Tibial artery (tissue), 4 donors: ENCODE data around the gene RNU1-2.
"Not testable (repeated sequence)": the region's sequence is repeated elsewhere in the genome, so short reads cannot be mapped to it uniquely, and the experiment has no call there.

ENCODE experiments used
- DNase-seq, 2 donors: peaks; one replicate each; pipeline ENCODE4 v3.0.0-alpha.2; 2019
- H3K27ac ChIP-seq, 2 donors: fragments of 200-600 bp; sonication (generic) in 1 of 2; 1 replicate in 1 of 2; 2 replicates in 1 of 2; pipeline ENCODE4 v1.5.1; 2018 to 2019; ENCODE audit warnings: mild to moderate bottlenecking in 1 of 2
- H3K27me3 ChIP-seq, 2 donors: fragments of 200-600 bp; sonication (generic) in 1 of 2; one replicate each; pipeline versions ENCODE4 v1.5.1 to v1.6.0; 2016 to 2019
- H3K36me3 ChIP-seq, 3 donors: fragments of 200-600 bp; sonication (generic) in 2 of 3; one replicate each; pipeline ENCODE4 v1.5.1; 2016 to 2019; ENCODE audit warnings: mild to moderate bottlenecking in 2 of 3
- H3K4me1 ChIP-seq, 4 donors: fragments of 200-600 bp; sonication (generic) in 2 of 4; 1 replicate in 3 of 4; 2 replicates in 1 of 4; pipeline ENCODE4 v1.5.1; 2016 to 2019
- H3K4me3 ChIP-seq, 2 donors: fragments of 200-600 bp; sonication (generic) in 1 of 2; 1 replicate in 1 of 2; 2 replicates in 1 of 2; pipeline ENCODE4 v1.5.1; 2018 to 2019; ENCODE audit warnings: mild to moderate bottlenecking in 2 of 2
- H3K9me3 ChIP-seq, 3 donors: fragments of 200-600 bp; sonication (generic) in 1 of 3; one replicate each; pipeline ENCODE4 v1.5.1; 2016 to 2019
- intact Hi-C: fragments of 100-400 bp; cut with DNase I; formaldehyde crosslinking; loops from one replicate; pipeline ENCODE4 v1.15.0; 2023; ENCODE audit warnings: low total_unique reads
- TF ChIP-seq, protein P1 (sequence below), 2 experiments: fragments of 200-600 bp in 1 of 2; fragments of 450-650 bp in 1 of 2; IDR thresholded peaks; one replicate each; pipeline ENCODE4 v1.5.1; 2017 to 2019; ENCODE audit warnings: antibody characterized with exemption in 2 of 2, mild to moderate bottlenecking in 1 of 2, moderate library complexity in 1 of 2

The RNU1-2 gene

DNA sequence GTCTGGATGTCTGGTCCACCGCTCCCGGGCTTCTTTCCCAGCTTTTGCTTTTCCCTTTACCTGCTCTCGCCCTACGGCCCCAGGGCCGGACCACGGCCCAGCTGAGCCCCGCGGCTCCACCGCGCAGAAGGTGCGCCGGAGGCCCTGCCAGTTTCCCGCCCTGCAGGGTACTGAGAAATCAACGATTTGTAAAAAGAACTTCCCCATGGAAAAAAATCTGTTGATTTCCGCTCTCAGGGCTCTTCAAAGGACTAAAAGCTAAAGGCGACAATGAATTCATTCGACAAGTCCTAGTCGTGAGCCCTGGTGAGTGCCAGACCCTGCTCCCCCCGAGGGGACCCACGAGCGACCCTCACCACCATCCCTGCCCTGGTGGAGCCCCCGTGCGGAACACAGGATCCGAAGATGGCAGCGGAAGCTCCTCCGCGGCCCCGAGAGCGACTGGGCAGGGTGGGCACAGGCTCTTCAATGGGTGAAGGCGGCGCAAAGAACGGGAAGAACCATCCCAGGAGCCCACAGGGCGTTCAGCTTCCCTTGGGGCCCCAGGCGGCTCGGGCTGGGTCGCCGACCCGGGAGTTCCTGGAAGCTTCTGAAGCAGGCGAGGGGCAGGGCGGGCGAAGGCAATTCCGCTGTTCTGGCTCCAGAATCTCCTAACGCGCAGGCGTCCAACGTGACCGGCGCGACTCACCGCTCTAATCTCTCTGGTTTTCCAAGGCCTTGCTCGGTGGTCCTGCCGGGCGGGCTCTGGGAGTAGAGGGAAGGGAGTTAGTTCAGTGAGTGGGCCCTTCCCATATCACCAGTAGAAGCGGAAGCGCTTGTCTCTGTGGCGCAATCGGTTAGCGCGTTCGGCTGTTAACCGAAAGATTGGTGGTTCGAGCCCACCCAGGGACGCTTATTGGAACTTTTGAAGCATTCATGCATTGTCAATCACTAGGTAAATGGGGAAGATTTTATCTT is 6.6 kb upstream of the RNU1-2 start:
- Histone ChIP-seq H3K27me3 (peaks cover 0 to 2% of the 10 kb centered on the region in 2 donors), H3K27ac (peak overlapping the region; percentile 81 to 85), H3K9me3 (no peaks in the 10 kb centered on the region), H3K36me3 (no peaks in the 10 kb centered on the region), H3K4me3 (peak overlapping the region; percentile 55 to 62), H3K4me1 (peaks cover 0 to 10% (median 6%) of the 10 kb centered on the region in 4 donors)
- DNase-seq: peak; percentile 82 to 92
- TF ChIP-seq, protein P1, sequence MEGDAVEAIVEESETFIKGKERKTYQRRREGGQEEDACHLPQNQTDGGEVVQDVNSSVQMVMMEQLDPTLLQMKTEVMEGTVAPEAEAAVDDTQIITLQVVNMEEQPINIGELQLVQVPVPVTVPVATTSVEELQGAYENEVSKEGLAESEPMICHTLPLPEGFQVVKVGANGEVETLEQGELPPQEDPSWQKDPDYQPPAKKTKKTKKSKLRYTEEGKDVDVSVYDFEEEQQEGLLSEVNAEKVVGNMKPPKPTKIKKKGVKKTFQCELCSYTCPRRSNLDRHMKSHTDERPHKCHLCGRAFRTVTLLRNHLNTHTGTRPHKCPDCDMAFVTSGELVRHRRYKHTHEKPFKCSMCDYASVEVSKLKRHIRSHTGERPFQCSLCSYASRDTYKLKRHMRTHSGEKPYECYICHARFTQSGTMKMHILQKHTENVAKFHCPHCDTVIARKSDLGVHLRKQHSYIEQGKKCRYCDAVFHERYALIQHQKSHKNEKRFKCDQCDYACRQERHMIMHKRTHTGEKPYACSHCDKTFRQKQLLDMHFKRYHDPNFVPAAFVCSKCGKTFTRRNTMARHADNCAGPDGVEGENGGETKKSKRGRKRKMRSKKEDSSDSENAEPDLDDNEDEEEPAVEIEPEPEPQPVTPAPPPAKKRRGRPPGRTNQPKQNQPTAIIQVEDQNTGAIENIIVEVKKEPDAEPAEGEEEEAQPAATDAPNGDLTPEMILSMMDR (IDR thresholded peaks at IDR 0.05): no peak
- intact Hi-C loops: no loop called here

DNA sequence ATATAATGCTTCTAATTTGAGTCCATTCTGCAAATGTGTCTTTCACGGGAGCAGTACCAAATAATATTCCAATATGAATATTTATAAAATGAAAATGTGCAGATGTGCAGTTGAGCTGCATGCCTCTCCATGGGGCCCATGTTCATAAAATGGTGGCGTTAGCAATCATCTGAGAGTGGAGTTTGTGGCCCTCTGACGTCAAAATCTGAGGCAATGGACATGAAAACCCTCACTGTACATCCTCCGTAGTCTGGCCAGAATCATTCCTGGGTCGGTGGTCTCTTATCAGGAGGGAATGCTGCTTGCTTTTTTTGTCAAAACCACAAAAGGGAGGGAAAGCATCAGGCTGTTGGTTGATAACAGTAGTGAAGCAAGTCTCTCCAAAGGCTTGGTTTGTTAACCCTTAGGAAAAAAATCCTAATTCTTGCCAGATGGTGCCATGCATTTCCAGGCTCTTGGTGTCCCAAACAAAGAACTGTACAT is 5.2 kb upstream of the RNU1-2 start:
- intact Hi-C loops, H3K27me3 ChIP-seq, H3K4me1 ChIP-seq, DNase-seq, H3K36me3 ChIP-seq, H3K4me3 ChIP-seq, H3K27ac ChIP-seq, H3K9me3 ChIP-seq: not testable (repeated sequence)

DNA sequence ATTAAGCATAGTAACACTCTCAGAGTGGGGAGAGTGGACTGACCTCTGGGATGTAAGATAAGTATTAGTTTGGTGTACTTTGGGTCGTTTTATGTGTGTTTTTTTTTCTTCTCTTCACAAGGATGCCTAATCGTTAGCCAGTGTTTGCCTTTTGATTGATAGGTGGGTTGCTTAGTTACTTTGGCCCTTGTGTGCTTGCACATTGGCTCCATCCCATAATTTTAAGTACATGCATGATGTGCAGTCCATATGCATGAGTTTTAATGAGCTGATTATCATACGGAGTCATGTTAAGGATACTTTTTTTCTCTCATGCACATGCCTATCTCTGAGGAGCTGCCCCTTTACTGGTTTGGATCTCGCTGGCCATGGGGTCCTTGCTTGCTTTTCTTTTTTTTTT is 4.7 kb upstream of the RNU1-2 start:
- DNase-seq, intact Hi-C loops, H3K4me1 ChIP-seq, H3K9me3 ChIP-seq, H3K27ac ChIP-seq, H3K27me3 ChIP-seq, H3K4me3 ChIP-seq, H3K36me3 ChIP-seq: not testable (repeated sequence)

GRCh38 chr1:16892978-16893525 is 2.7 kb upstream of the RNU1-2 start:
- H3K4me1 ChIP-seq: peaks cover 0 to 18% (median 9%) of the 10 kb centered on the region in 4 donors
- intact Hi-C loops, H3K36me3 ChIP-seq, H3K9me3 ChIP-seq, H3K27ac ChIP-seq, H3K27me3 ChIP-seq, H3K4me3 ChIP-seq, DNase-seq: not testable (repeated sequence)

- H3K27ac ChIP-seq, H3K36me3 ChIP-seq, H3K27me3 ChIP-seq, H3K9me3 ChIP-seq, H3K4me3 ChIP-seq, intact Hi-C loops: not testable (repeated sequence)
- H3K4me1 ChIP-seq: peaks cover 0 to 15% (median 8%) of the 10 kb centered on the region in 4 donors
- DNase-seq: peak in 1 of 2 donors; percentile 61
These were observed 2.0 kb upstream of the RNU1-2 start for GRCh38 chr1:16893796-16894195.

GRCh38 chr1:16894338-16894737 is 1.4 kb upstream of the RNU1-2 start:
- not testable (repeated sequence) for H3K4me3 ChIP-seq

GRCh38 chr1:16895233-16895597 is 565 bp upstream of the RNU1-2 start:
- H3K27me3 ChIP-seq, intact Hi-C loops, H3K4me1 ChIP-seq, H3K36me3 ChIP-seq, DNase-seq, H3K9me3 ChIP-seq: not testable (repeated sequence)
- Histone ChIP-seq H3K4me3 (peak overlapping the region; percentile 40 to 43), H3K27ac (peak overlapping the region; percentile 79 to 85)

More at GRCh38 chr1:16894338-16894737, 1.4 kb upstream of the RNU1-2 start:
- H3K27ac ChIP-seq, DNase-seq, H3K36me3 ChIP-seq, H3K27me3 ChIP-seq, H3K9me3 ChIP-seq, intact Hi-C loops: not testable (repeated sequence)
- H3K4me1 ChIP-seq: peaks cover 0 to 14% (median 7%) of the 10 kb centered on the region in 4 donors

- Histone ChIP-seq H3K4me3 (peak overlapping the region; percentile 16 to 43), H3K27ac (peak overlapping the region; percentile 79 to 85)
- H3K9me3 ChIP-seq, H3K4me1 ChIP-seq, H3K36me3 ChIP-seq, H3K27me3 ChIP-seq, intact Hi-C loops: not testable (repeated sequence)
- DNase-seq: peak in 1 of 2 donors; percentile 68
These were observed 706 bp downstream of the RNU1-2 start for GRCh38 chr1:16896316-16897055.

DNA sequence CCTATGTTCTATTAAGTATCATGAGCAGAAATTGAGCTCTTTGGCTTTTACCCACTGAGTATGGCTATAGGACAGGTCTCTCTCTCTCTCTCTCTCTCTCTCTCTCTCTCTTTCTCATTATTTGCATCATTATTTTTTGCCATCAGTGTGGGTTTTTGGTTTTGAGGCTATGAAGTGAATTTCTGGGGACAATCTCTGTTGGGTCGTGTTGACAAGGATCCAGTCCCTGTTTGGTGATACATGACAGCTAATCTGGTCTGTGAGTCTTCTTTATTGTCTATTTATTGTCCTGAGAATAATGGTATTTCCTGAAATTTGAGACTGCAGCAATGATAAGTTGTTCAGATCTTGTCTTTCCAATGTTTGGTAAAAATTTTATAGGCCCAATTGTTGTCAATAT is 1.9 kb downstream of the RNU1-2 start:
- H3K36me3 ChIP-seq, H3K27me3 ChIP-seq, H3K4me3 ChIP-seq, H3K9me3 ChIP-seq, H3K27ac ChIP-seq, DNase-seq, intact Hi-C loops, H3K4me1 ChIP-seq: not testable (repeated sequence)

DNA sequence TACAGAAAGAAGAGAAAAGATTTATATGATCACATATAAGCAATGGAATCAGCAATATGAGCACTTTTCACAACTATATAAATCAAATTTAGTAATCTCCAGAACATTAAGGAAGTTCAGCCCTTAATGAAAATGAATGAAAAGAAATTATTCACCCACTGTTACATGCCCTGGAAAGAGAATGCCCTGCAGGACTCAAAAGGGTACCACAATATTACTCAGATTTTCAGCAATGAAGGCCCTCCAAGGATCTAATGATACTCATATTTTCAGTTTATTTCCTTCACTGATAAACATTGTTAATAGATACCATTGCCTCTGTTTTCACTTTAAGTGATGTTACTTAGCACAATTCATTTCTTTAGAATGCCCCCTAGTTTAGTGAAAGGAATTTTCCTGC is 2.5 kb downstream of the RNU1-2 start:
- DNase-seq, H3K9me3 ChIP-seq, H3K4me3 ChIP-seq, H3K27ac ChIP-seq, H3K27me3 ChIP-seq, H3K36me3 ChIP-seq, intact Hi-C loops: not testable (repeated sequence)
- H3K4me1 ChIP-seq: peaks cover 0 to 13% (median 9%) of the 10 kb centered on the region in 4 donors

DNA sequence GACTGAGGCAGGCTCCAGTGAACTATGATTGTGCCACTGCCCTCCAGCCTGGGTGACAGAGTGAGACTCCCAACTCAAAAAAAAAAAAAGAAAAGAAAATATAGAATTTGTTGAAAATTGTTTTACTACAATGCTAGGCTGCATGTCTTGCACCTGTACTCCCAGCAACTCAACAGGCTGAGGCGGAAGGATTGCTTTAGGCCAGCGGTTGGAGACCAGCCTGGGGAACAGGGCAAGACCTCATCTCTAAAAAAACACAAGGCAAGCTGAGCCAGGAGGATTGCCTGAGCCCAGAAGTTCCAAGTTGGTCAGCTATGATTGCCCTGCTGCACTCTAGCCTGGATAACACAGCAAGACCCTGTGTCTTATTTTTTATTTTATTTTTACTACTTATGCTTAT is 3.2 kb downstream of the RNU1-2 start:
- H3K36me3 ChIP-seq, intact Hi-C loops, H3K4me3 ChIP-seq, H3K27me3 ChIP-seq, H3K27ac ChIP-seq, H3K9me3 ChIP-seq, DNase-seq: not testable (repeated sequence)
- peaks cover 0 to 16% (median 12%) of the 10 kb centered on the region in 4 donors for H3K4me1 ChIP-seq
